H1 (cell line): ENCODE results near the gene FAAH2. TPM values are rescaled to one million over a fixed set of nuclear protein-coding genes. Genes with fewer than 3 reads are reported as not detected.

Source experiments
- CTCF ChIA-PET: fragments of 300-600 bp; sonication (Branson Sonifier 250); formaldehyde crosslinking; loops from one replicate; lab custom pipeline; 2021; ENCODE audit not compliant: partially characterized antibody; lab: Charles Lee
- POLR2A ChIA-PET: fragments of 300-600 bp; sonication (Branson Sonifier 250); formaldehyde crosslinking; loops from one replicate; lab custom pipeline; 2021; ENCODE audit warnings: inconsistent platforms; ENCODE audit not compliant: partially characterized antibody; lab: Charles Lee
- DNase-seq, 2 experiments: peaks; one replicate each; pipeline versions ENCODE4 v3.0.0 to v3.0.0-alpha.2; 2010 to 2022; ENCODE audit warnings: low spot score in 2 of 2, low read depth in 1 of 2, mixed read lengths in 1 of 2
- FAIRE-seq: peaks from 2 replicates; lab custom pipeline; 2011; peaks lifted over from hg19 to GRCh38; lab: Jason Lieb, UNC
- H2AFZ ChIP-seq: 2 replicates; pipeline ENCODE4 v1.8.1; 2012; ENCODE audit warnings: low read length, inconsistent platforms
- H2AK5ac ChIP-seq: 2 replicates; pipeline ENCODE4 v1.6.1; 2013; ENCODE audit warnings: low read depth, low read length
- H2BK120ac ChIP-seq: replicated peaks from 2 replicates; pipeline ENCODE3; 2013; ENCODE audit warnings: low read depth, low read length, inconsistent platforms
- H2BK12ac ChIP-seq: 2 replicates; pipeline ENCODE4 v1.6.1; 2013; ENCODE audit warnings: low read depth, low read length
- H2BK15ac ChIP-seq: 2 replicates; pipeline ENCODE4 v1.6.1; 2013; ENCODE audit warnings: low read length
- H2BK20ac ChIP-seq: 2 replicates; pipeline ENCODE4 v1.6.1; 2013; ENCODE audit warnings: low read length
- H2BK5ac ChIP-seq: 2 replicates; pipeline ENCODE4 v1.6.1; 2013; ENCODE audit warnings: low read depth, low read length
- H3K14ac ChIP-seq: 2 replicates; pipeline ENCODE4 v1.6.1; 2013; ENCODE audit warnings: inconsistent platforms; ENCODE audit not compliant: insufficient read length
- H3K18ac ChIP-seq: 2 replicates; pipeline ENCODE4 v1.6.1; 2013; ENCODE audit warnings: low read length; ENCODE audit errors: extremely low read depth
- H3K23ac ChIP-seq: 2 replicates; pipeline ENCODE4 v1.6.1; 2013; ENCODE audit warnings: inconsistent platforms; ENCODE audit not compliant: insufficient read length
- H3K23me2 ChIP-seq: 2 replicates; pipeline ENCODE4 v1.6.1; 2013; ENCODE audit warnings: low read depth, low read length
- H3K27ac ChIP-seq: 2 replicates; pipeline ENCODE4 v1.6.1; 2011; ENCODE audit warnings: low read depth, low read length, inconsistent platforms
- H3K27me3 ChIP-seq, 4 experiments: replicated peaks in 1 of 4; 1 replicate in 1 of 4; 2 replicates in 3 of 4; pipeline versions ENCODE4 v1.6.1 to v1.8.1; 2011 to 2013; ENCODE audit warnings: low read length in 3 of 4, mild to moderate bottlenecking in 3 of 4, inconsistent platforms in 2 of 4, mixed read lengths in 2 of 4, moderate library complexity in 1 of 4; ENCODE audit not compliant: control insufficient read depth in 3 of 4, insufficient read depth in 3 of 4; ENCODE audit errors: extremely low read depth in 1 of 4
- H3K36me3 ChIP-seq, 4 experiments: 2 replicates each; pipeline versions ENCODE4 v1.6.1 to v1.8.1; 2011 to 2013; ENCODE audit warnings: mild to moderate bottlenecking in 4 of 4, low read length in 3 of 4, moderate library complexity in 2 of 4, control low read depth in 1 of 4, inconsistent platforms in 1 of 4; ENCODE audit not compliant: insufficient read depth in 4 of 4, control insufficient read depth in 2 of 4
- H3K4ac ChIP-seq: replicated peaks from 2 replicates; pipeline ENCODE3; 2013; ENCODE audit warnings: low read length, low read depth, mixed read lengths, inconsistent platforms; ENCODE audit not compliant: insufficient read length
- H3K4me1 ChIP-seq, 4 experiments: replicated peaks in 1 of 4; 1 replicate in 1 of 4; 2 replicates in 3 of 4; pipeline versions ENCODE4 v1.6.1 to v1.8.1; 2011 to 2013; ENCODE audit warnings: low read length in 3 of 4, inconsistent platforms in 2 of 4, mixed read lengths in 1 of 4; ENCODE audit not compliant: insufficient read depth in 4 of 4, control insufficient read depth in 3 of 4
- H3K4me2 ChIP-seq, 2 experiments: 2 replicates each; pipeline versions ENCODE4 v1.6.1 to v1.8.1; 2011 to 2013; ENCODE audit warnings: low read depth in 2 of 2, low read length in 2 of 2, control low read depth in 1 of 2, inconsistent platforms in 1 of 2, mild to moderate bottlenecking in 1 of 2; ENCODE audit not compliant: insufficient read depth in 1 of 2
- H3K4me3 ChIP-seq, 4 experiments: fragments of 200-600, 300-600 bp in 1 of 4; sonication (generic), shearing (Covaris generic), sonication (Bioruptor Twin) in 1 of 4; 2 replicates each; pipeline versions ENCODE4 v1.5.1 to v1.8.1; 2011 to 2016; ENCODE audit warnings: low read length in 4 of 4, low read depth in 3 of 4, control low read depth in 2 of 4, inconsistent platforms in 2 of 4, mild to moderate bottlenecking in 2 of 4, mixed read lengths in 1 of 4, moderate library complexity in 1 of 4; ENCODE audit not compliant: insufficient read depth in 2 of 4; ENCODE audit errors: extremely low read depth in 1 of 4
- H3K56ac ChIP-seq: replicated peaks from 2 replicates; pipeline ENCODE3; 2013; ENCODE audit warnings: low read depth, mild to moderate bottlenecking, mixed read lengths, low read length, inconsistent platforms; ENCODE audit not compliant: insufficient read length
- H3K79me1 ChIP-seq: 2 replicates; pipeline ENCODE4 v1.6.1; 2013; ENCODE audit warnings: low read depth, low read length, control low read depth
- H3K79me2 ChIP-seq, 2 experiments: 2 replicates each; pipeline versions ENCODE4 v1.6.1 to v1.8.1; 2012 to 2013; ENCODE audit warnings: low read length in 2 of 2, mild to moderate bottlenecking in 2 of 2, inconsistent platforms in 1 of 2; ENCODE audit not compliant: insufficient read depth in 2 of 2, control insufficient read depth in 1 of 2
- H3K9ac ChIP-seq, 4 experiments: replicated peaks in 1 of 4; 1 replicate in 1 of 4; 2 replicates in 3 of 4; pipeline versions ENCODE4 v1.6.1 to v1.8.1; 2011 to 2013; ENCODE audit warnings: low read depth in 3 of 4, low read length in 3 of 4, control low read depth in 2 of 4, mild to moderate bottlenecking in 2 of 4, moderate library complexity in 2 of 4, inconsistent platforms in 1 of 4; ENCODE audit errors: extremely low read depth in 1 of 4
- H3K9me3 ChIP-seq, 2 experiments: 2 replicates each; pipeline versions ENCODE4 v1.6.1 to v1.8.1; 2012 to 2013; ENCODE audit warnings: mild to moderate bottlenecking in 2 of 2, moderate library complexity in 2 of 2, control low read depth in 1 of 2, inconsistent platforms in 1 of 2, low read depth in 1 of 2, low read length in 1 of 2, mixed read lengths in 1 of 2; ENCODE audit not compliant: insufficient read depth in 2 of 2
- H4K20me1 ChIP-seq, 2 experiments: replicated peaks in 1 of 2; 2 replicates each; pipeline versions ENCODE3 to v1.8.1; 2011 to 2013; ENCODE audit warnings: inconsistent platforms in 2 of 2, low read length in 2 of 2, mild to moderate bottlenecking in 1 of 2; ENCODE audit not compliant: insufficient read depth in 2 of 2, control insufficient read depth in 1 of 2
- H4K5ac ChIP-seq: 2 replicates; pipeline ENCODE4 v1.6.1; 2013; ENCODE audit warnings: low read length, low read depth, mixed read lengths, inconsistent platforms; ENCODE audit not compliant: insufficient read length
- H4K8ac ChIP-seq: 2 replicates; pipeline ENCODE4 v1.8.0; 2013; ENCODE audit warnings: mild to moderate bottlenecking, moderate library complexity, low read length, inconsistent platforms; ENCODE audit not compliant: insufficient read depth; ENCODE audit errors: extremely low read depth
- H4K91ac ChIP-seq: replicated peaks from 2 replicates; pipeline ENCODE3; 2013; ENCODE audit warnings: low read length, mixed read lengths, inconsistent platforms; ENCODE audit not compliant: insufficient read length
- RBBP5 ChIP-seq: IDR thresholded peaks from 2 replicates; pipeline ENCODE4 v1.7.1; 2012; ENCODE audit warnings: low read depth, mild to moderate bottlenecking, inconsistent platforms, low read length, moderate library complexity, borderline replicate concordance
- WGBS, 2 experiments: shearing (Covaris generic) in 1 of 2; methylation state at CpG; one replicate each; pipeline versions ENCODE4 v1.1.6 to v1.1.7; 2013 to 2015; ENCODE audit warnings: low lambda C conversion rate in 2 of 2, mixed read lengths in 2 of 2, inconsistent platforms in 1 of 2, low coverage in 1 of 2, missing lambda C conversion rate in 1 of 2; ENCODE audit not compliant: insufficient replicate concordance in 2 of 2, insufficient coverage in 1 of 2, insufficient read length in 1 of 2; ENCODE audit errors: extremely low coverage in 1 of 2, missing lambda C conversion rate in 1 of 2; 5-methylcytosine and 5-hydroxymethylcytosine counted together
- polyA plus RNA-seq, 7 experiments: library from polyadenylated mRNA; depleted of rRNA in 3 of 7; stranded (reverse) in 5 of 7; unstranded in 2 of 7; fragments of >200 nt in 5 of 7; fragments of 200-250 nt in 2 of 7; gene quantifications; 1 replicate in 5 of 7; 2 replicates in 1 of 7; 4 replicates in 1 of 7; pipeline versions ENCODE4 v1.2.1 to v1.2.3, GENCODE V29; 2011 to 2013; ENCODE audit warnings: missing spikeins in 2 of 7, mixed read lengths in 2 of 7
- total RNA-seq: library from RNA; stranded (reverse); fragmentation: NEBNext Ultra II Directional; extraction: Animal tissue kit (Norgen Biotek cat#: 25700); gene quantifications from 2 replicates; pipeline ENCODE4 v1.2.1, GENCODE V29; 2021
- TF ChIP-seq, protein P1 (sequence below), 3 experiments: IDR thresholded peaks; 1 replicate in 2 of 3; 2 replicates in 1 of 3; pipeline versions ENCODE4 v1.5.1 to v1.6.1; 2011; ENCODE audit warnings: low read length in 3 of 3, mild to moderate bottlenecking in 3 of 3, inconsistent platforms in 2 of 3, low read depth in 1 of 3, moderate library complexity in 1 of 3; ENCODE audit not compliant: insufficient read depth in 1 of 3; ENCODE audit errors: control extremely low read depth in 1 of 3

Gene FAAH2
- total and polyA plus RNA-seq, 2 of the 8 experiments (the other 6 are each of a cell fraction or from before 2014, with no cell fraction given), result 3.6 to 4.4 TPM

DNA sequence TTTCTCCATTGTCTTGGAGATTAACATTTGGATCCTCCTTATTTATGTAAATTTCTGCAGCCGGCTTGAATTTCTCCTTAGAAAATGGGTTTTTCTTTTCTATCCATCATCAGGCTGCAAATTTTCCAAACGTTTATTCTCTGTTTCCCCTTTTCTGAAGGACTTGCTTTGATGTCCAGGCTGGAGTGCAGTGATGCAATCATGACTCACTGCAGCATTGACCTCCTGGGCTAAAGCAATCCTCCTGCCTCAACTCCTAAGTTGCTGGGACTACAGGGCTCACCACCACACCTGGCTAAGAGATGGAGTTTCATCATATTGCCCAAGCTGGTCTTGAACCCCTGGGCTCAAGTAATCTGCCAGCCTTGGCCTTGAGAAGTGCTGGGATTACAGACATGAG lies 161.3 kb downstream of the FAAH2 start:
- H4K8ac ChIP-seq, result no peak overlapping the region
- H2BK15ac ChIP-seq, result no peak overlapping the region
- H3K9ac ChIP-seq, result no peak overlapping the region
- no peaks in the 10 kb centered on the region for H3K4me1 ChIP-seq
- FAIRE-seq, result no peak
- TF ChIP-seq, protein P1, sequence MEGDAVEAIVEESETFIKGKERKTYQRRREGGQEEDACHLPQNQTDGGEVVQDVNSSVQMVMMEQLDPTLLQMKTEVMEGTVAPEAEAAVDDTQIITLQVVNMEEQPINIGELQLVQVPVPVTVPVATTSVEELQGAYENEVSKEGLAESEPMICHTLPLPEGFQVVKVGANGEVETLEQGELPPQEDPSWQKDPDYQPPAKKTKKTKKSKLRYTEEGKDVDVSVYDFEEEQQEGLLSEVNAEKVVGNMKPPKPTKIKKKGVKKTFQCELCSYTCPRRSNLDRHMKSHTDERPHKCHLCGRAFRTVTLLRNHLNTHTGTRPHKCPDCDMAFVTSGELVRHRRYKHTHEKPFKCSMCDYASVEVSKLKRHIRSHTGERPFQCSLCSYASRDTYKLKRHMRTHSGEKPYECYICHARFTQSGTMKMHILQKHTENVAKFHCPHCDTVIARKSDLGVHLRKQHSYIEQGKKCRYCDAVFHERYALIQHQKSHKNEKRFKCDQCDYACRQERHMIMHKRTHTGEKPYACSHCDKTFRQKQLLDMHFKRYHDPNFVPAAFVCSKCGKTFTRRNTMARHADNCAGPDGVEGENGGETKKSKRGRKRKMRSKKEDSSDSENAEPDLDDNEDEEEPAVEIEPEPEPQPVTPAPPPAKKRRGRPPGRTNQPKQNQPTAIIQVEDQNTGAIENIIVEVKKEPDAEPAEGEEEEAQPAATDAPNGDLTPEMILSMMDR (IDR thresholded peaks at IDR 0.05; ENCODE audit: control extremely low read depth in 1 of 3, insufficient read depth in 1 of 3, low read depth in 1 of 3, low read length in 3 of 3), result no peak
- no peak for TF ChIP-seq RBBP5
- H2BK20ac ChIP-seq, result no peak overlapping the region
- H3K79me2 ChIP-seq, result no peaks in the 10 kb centered on the region
- no peaks in the 10 kb centered on the region for H4K20me1 ChIP-seq
- no peak overlapping the region for H3K4ac ChIP-seq
- H3K23ac ChIP-seq, result no peak overlapping the region
- H4K91ac ChIP-seq, result no peak overlapping the region
- no peak overlapping the region for H3K27ac ChIP-seq
- WGBS, 2 experiments, result 74% methylated on average over 2 of the region's 2 CpGs; no CpG with 5 or more reads in 1 of the 2 experiments
- POLR2A ChIA-PET, result no interaction called here
- H3K14ac ChIP-seq, result no peak overlapping the region
- no peak overlapping the region for H2BK120ac ChIP-seq
- no peak overlapping the region for H3K56ac ChIP-seq
- no peak overlapping the region for H2AFZ ChIP-seq
- CTCF ChIA-PET, result no interaction called here
- H3K9me3 ChIP-seq, result 0 out of 4 replicates have a peak, but pooled peaks cover 0 to 6% of the 10 kb centered on the region in 2 experiments
- no peak overlapping the region for H3K18ac ChIP-seq
- DNase-seq, result no peak
- no peaks in the 10 kb centered on the region for H3K79me1 ChIP-seq
- H2AK5ac ChIP-seq, result no peak overlapping the region
- H3K4me2 ChIP-seq, result no peak overlapping the region
- no peak overlapping the region for H4K5ac ChIP-seq
- no peak overlapping the region for H3K4me3 ChIP-seq
- H2BK12ac ChIP-seq, result no peak overlapping the region
- H3K23me2 ChIP-seq, result no peaks in the 10 kb centered on the region
- H3K27me3 ChIP-seq, result no peaks in the 10 kb centered on the region
- 0 out of 8 replicates have a peak, but pooled peaks cover 0 to 3% (median 0%) of the 10 kb centered on the region in 4 experiments for H3K36me3 ChIP-seq
- H2BK5ac ChIP-seq, result no peak overlapping the region
